HG02610 (cell line): ENCODE results near the gene COX11.

Source experiments
- ATAC-seq: cut with Tn5 transposase; IDR thresholded peaks from one replicate; pipeline ENCODE4 v1.9.1; 2021; ENCODE audit warnings: mild to moderate bottlenecking, moderate library complexity; ENCODE audit not compliant: unreplicated experiment

Gene COX11

GRCh38 chr17:54968988-54969332, 506 bp upstream of the COX11 start:
- ATAC-seq, result peak; percentile 25

GRCh38 chr17:54967621-54968261, 713 bp downstream of the COX11 start:
- ATAC-seq, result peak; percentile 16

GRCh38 chr17:54956791-54957190, 11.7 kb downstream of the COX11 start:
- no peak for ATAC-seq

- no peak for ATAC-seq
These were observed 17.2 kb downstream of the COX11 start for GRCh38 chr17:54951286-54951685.

- ATAC-seq, result no peak
These were observed 18.3 kb downstream of the COX11 start for GRCh38 chr17:54950116-54950515.

- ATAC-seq, result peak; percentile 88
These were observed 20.1 kb downstream of the COX11 start for GRCh38 chr17:54948380-54948779.

- ATAC-seq, result no peak
These were observed 21.1 kb downstream of the COX11 start for GRCh38 chr17:54947396-54947795.

GRCh38 chr17:54945671-54946070, 22.8 kb downstream of the COX11 start:
- ATAC-seq, result no peak

- no peak for ATAC-seq
These were observed 23.2 kb downstream of the COX11 start for GRCh38 chr17:54945231-54945630.

- ATAC-seq, result no peak
These were observed 23.7 kb downstream of the COX11 start for GRCh38 chr17:54944796-54945195.

- ATAC-seq, result no peak
These were observed 27.2 kb downstream of the COX11 start for GRCh38 chr17:54941285-54941684.

GRCh38 chr17:54937426-54937825, 31.0 kb downstream of the COX11 start:
- ATAC-seq, result no peak

- ATAC-seq, result no peak
These were observed 31.4 kb downstream of the COX11 start for GRCh38 chr17:54937018-54937417.

- ATAC-seq, result no peak
These were observed 33.0 kb downstream of the COX11 start for GRCh38 chr17:54935471-54935870.

- no peak for ATAC-seq
These were observed 34.5 kb downstream of the COX11 start for GRCh38 chr17:54933921-54934320.

- no peak for ATAC-seq
These were observed 35.7 kb downstream of the COX11 start for GRCh38 chr17:54932711-54933110.

- ATAC-seq, result no peak
These were observed 40.9 kb downstream of the COX11 start for GRCh38 chr17:54927525-54927924.

- no peak for ATAC-seq
These were observed 44.0 kb downstream of the COX11 start for GRCh38 chr17:54924405-54924804.

GRCh38 chr17:54920819-54921218, 47.6 kb downstream of the COX11 start:
- peak; percentile 40 for ATAC-seq

GRCh38 chr17:54919425-54919824, 49.0 kb downstream of the COX11 start:
- no peak for ATAC-seq

- ATAC-seq, result no peak
These were observed 51.7 kb downstream of the COX11 start for GRCh38 chr17:54916721-54917120.
